ENCODE results near the gene SARDH. TPM values are rescaled to one million over a fixed set of nuclear protein-coding genes. Genes with fewer than 3 reads are reported as not detected.
A peak's percentile ranks its signal among the peaks of the same experiment; 100 is the strongest.

Gene SARDH
- total and polyA plus RNA-seq, 2 of the 13 experiments (the other 11 are each of a cell fraction or from before 2014, with no cell fraction given), result 11.6 to 34.9 TPM

DNA sequence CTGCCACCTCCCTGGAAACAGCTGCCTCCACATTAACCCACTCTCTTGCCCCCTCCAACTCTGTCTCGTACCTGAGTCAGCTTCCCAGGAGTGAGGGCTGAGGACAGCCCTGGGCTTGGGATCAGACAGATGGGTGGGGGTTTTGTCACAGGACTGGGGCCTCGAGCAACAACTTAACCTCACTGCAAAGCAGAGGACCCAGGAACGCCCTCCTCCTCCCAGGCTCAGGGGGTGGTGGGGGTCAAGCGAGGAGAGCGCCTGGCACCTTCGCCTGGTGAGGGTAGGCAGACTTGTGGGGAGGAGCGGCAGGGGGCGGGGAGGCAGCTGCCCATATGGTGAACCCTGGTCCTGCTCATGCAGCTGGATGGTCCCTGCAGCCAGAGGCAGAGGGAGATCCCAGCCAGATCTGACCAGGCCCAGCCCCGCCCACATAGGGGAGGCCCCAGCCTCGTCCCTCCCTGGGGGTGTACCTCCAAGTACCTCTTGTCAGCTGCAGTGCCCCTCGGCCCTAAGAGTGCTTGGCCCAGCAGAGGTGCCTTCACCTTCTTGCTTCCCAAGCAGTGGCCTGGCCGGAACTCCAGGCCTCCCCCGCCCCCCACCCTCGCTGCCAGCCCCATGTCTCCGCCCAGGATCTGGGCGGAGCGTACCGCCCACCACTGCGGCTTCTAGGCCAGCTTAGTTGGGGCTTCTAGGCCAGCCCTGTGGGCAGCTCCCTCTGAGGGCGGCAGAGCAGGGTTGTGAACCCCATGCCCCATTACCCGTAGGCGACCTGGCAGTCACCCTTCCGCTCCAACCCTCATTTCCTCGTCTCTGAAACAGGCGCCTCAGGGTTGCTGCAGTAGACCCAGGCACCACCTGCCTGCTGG is at the start of gene SARDH (continued):
- TF ChIP-seq ZNF703 (CRISPR knock-in tag; IDR thresholded peaks at IDR 0.05; ENCODE audit: borderline replicate concordance) (no peak), ELF4 (CRISPR knock-in tag; IDR thresholded peaks at IDR 0.05; ENCODE audit: borderline replicate concordance) (no peak), KDM5B (CRISPR knock-in tag; IDR thresholded peaks at IDR 0.05; ENCODE audit: borderline replicate concordance) (peak; percentile 84), FOXA1 (IDR thresholded peaks at IDR 0.05) (no peak), FOXA1 (CRISPR knock-in tag; IDR thresholded peaks at IDR 0.05) (peak; percentile 28; the same call in 1 of the 2 replicates), HNRNPK (IDR thresholded peaks at IDR 0.05; ENCODE audit: low read depth, low read length, poor library complexity, severe bottlenecking) (no peak), NFKB2 (CRISPR knock-in tag; IDR thresholded peaks at IDR 0.05; ENCODE audit: borderline replicate concordance) (no peak; the same call in 1 of the 2 replicates), ZNF737 (CRISPR knock-in tag; IDR thresholded peaks at IDR 0.05; ENCODE audit: borderline replicate concordance) (no peak), ZNF484 (CRISPR knock-in tag; IDR thresholded peaks at IDR 0.05; ENCODE audit: borderline replicate concordance, low read depth) (no peak), RARG (CRISPR knock-in tag; IDR thresholded peaks at IDR 0.05; ENCODE audit: low read depth) (no peak), ZNF329 (CRISPR knock-in tag; IDR thresholded peaks at IDR 0.05; ENCODE audit: low read depth) (no peak), NFIC (IDR thresholded peaks at IDR 0.05; ENCODE audit: low read length) (no peak), FOXP1 (IDR thresholded peaks at IDR 0.05) (no peak), FOXP1 (CRISPR knock-in tag; IDR thresholded peaks at IDR 0.05) (no peak), ZNF124 (CRISPR knock-in tag; IDR thresholded peaks at IDR 0.05) (no peak), NCOA5 (CRISPR knock-in tag; IDR thresholded peaks at IDR 0.05) (no peak), CCDC6 (CRISPR knock-in tag; IDR thresholded peaks at IDR 0.05) (no peak), GATAD1 (CRISPR knock-in tag; IDR thresholded peaks at IDR 0.05) (peak; percentile 48; the same call in 1 of the 2 replicates)
- TF ChIP-seq, protein P1, sequence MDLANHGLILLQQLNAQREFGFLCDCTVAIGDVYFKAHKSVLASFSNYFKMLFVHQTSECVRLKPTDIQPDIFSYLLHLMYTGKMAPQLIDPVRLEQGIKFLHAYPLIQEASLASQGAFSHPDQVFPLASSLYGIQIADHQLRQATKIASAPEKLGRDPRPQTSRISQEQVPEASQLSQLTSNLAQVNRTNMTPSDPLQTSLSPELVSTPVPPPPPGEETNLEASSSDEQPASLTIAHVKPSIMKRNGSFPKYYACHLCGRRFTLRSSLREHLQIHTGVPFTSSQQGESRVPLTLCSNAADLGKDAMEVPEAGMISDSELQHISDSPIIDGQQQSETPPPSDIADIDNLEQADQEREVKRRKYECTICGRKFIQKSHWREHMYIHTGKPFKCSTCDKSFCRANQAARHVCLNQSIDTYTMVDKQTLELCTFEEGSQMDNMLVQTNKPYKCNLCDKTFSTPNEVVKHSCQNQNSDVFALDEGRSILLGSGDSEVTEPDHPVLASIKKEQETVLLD (CRISPR knock-in tag; IDR thresholded peaks at IDR 0.05; ENCODE audit: low read depth), result no peak
- TF ChIP-seq, protein P2, sequence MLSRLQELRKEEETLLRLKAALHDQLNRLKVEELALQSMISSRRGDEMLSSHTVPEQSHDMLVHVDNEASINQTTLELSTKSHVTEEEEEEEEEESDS (CRISPR knock-in tag; IDR thresholded peaks at IDR 0.05; ENCODE audit: borderline replicate concordance), result 0 out of 2 replicates have a peak, but pooled peaks have one; percentile 22
- TF ChIP-seq, protein P3, sequence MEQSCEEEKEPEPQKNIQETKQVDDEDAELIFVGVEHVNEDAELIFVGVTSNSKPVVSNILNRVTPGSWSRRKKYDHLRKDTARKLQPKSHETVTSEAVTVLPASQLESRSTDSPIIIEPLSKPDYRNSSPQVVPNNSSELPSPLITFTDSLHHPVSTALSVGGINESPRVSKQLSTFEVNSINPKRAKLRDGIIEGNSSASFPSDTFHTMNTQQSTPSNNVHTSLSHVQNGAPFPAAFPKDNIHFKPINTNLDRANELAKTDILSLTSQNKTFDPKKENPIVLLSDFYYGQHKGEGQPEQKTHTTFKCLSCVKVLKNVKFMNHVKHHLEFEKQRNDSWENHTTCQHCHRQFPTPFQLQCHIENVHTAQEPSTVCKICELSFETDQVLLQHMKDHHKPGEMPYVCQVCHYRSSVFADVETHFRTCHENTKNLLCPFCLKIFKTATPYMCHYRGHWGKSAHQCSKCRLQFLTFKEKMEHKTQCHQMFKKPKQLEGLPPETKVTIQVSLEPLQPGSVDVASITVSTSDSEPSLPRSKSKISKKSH (CRISPR knock-in tag; IDR thresholded peaks at IDR 0.05; ENCODE audit: borderline replicate concordance), result no peak; the same call in 1 of the 2 replicates
- TF ChIP-seq, protein P4, sequence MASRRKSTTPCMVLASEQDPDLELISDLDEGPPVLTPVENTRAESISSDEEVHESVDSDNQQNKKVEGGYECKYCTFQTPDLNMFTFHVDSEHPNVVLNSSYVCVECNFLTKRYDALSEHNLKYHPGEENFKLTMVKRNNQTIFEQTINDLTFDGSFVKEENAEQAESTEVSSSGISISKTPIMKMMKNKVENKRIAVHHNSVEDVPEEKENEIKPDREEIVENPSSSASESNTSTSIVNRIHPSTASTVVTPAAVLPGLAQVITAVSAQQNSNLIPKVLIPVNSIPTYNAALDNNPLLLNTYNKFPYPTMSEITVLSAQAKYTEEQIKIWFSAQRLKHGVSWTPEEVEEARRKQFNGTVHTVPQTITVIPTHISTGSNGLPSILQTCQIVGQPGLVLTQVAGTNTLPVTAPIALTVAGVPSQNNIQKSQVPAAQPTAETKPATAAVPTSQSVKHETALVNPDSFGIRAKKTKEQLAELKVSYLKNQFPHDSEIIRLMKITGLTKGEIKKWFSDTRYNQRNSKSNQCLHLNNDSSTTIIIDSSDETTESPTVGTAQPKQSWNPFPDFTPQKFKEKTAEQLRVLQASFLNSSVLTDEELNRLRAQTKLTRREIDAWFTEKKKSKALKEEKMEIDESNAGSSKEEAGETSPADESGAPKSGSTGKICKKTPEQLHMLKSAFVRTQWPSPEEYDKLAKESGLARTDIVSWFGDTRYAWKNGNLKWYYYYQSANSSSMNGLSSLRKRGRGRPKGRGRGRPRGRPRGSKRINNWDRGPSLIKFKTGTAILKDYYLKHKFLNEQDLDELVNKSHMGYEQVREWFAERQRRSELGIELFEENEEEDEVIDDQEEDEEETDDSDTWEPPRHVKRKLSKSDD (CRISPR knock-in tag; IDR thresholded peaks at IDR 0.05; ENCODE audit: low read depth), result no peak
- TF ChIP-seq, protein P5, sequence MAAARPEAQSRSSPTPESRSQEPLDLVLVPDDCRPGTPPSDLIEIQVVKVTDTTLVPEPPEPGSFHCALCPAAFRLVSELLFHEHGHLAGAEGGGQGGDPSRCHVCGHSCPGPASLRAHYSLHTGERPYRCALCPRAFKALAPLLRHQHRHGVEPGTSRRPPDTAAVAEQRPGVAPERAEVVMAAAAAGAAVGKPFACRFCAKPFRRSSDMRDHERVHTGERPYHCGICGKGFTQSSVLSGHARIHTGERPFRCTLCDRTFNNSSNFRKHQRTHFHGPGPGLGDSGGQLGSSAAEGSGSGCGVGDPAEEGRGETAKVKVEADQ (CRISPR knock-in tag; IDR thresholded peaks at IDR 0.05; ENCODE audit: borderline replicate concordance), result peak; percentile 61; the same call in 1 of the 2 replicates
